DMS 273 (cell line): ENCODE measurements around the gene FSTL5.
"Not testable (repeated sequence)": the region's sequence is repeated elsewhere in the genome, so short reads cannot be mapped to it uniquely, and the experiment has no call there.

Experiments
- DNase-seq: peaks from one replicate; lab custom pipeline; 2025; ENCODE audit not compliant: unreplicated experiment; lab: John Stamatoyannopoulos, UW

Gene FSTL5

DNA sequence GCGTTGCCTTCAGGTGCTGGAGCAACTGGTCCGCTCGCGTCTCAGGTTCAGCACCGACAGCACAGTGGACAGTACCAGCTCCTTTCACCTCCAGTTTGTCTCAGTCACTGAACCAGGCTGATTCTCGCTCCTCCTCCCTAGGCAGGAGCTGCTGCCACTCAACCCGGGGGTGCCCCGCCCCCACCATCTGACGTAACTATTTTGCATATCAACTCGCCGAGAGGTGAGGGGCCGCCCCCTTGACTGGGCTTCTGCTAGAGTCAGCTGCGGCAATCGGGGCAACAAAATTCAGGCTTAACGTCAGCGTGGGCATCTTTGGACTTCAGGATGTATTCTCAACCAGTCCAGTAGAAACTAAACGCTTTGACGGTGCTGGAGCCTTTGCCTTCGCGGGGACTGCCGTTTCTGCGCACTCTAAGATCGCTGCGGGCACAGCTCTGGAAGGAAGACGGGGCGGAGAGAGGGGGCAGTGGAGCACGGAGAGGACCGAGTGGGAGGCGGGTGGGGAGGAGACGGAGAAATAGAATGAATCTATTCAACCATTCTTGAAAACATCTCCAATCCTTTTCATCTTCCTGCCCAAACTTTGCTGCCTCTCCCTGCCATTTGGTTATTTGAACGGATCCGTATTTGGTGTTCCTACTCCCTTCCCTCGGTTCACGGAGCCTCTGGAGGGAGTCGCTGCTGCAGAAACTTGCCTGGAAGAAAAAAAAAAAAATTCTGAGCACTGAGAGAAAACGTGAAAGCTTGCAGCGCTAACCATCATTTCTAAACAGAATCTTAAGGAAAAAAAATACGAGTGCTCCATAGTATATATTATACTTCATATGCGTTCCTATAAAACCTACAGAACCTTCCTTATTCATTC, at the start of gene FSTL5:
Gene FSTL5, minus strand, starts transcription at position 109 of the 868 bp plus-strand sequence. CDS start 52,604 bp downstream, outside the sequence.
- peak; percentile 96 for DNase-seq

DNA sequence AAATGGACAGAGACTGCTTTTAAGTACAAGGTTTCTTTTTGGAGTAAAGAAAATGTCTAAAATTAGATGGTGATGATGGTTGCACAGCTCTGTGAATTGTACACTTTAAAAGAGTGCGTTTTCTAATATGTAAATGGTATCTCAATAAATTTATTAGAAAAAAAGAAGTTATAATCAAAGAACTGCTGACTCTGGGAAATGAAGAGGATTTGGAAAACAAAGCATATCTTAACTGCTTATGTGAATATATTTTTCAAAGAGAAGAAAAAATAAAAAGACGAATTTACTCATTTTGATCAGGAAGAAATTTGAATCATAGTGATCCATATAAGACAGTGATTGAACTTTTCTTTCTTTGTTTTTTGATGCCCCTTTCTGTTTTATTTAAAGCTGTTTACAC, 45.9 kb upstream of the FSTL5 start:
- DNase-seq, result no peak

DNA sequence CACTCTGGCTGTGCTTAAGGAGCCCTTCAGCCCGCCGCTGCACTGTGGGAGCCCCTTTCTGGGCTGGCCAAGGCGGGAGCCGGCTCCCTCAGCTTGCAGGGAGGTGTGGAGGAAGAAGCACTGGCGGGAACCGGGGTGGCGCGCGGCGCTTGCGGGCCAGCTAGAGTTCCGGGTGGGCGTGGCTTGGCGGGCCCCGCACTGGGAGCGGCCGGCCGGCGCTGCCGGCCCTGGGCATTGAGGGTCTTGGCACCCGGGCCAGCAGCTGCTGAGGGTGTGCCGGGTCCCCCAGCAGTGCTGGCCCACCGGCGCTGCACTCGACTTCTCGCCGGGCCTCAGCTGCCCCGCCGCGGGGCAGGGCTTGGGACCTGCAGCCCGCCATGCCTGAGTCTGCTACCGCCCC, 39.7 kb upstream of the FSTL5 start:
- not testable (repeated sequence) for DNase-seq

DNA sequence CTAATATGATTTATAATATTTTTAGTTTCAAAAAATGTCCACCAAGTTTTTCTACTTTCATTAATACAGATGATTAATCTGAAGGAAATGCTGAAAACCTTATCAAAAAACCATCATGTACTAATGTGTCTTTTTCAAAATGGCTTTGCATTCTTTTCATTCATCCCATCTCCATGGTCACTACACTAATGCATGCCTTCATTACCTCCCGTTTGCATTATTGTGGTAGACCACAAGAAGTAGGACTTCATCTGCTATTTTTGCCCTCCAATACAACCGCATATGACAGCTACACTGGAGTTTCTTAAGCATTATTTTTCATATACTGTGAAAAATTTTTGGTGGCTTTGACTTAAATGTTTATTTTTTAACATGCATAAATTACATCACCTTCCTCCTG, 37.9 kb upstream of the FSTL5 start:
- no peak for DNase-seq

DNA sequence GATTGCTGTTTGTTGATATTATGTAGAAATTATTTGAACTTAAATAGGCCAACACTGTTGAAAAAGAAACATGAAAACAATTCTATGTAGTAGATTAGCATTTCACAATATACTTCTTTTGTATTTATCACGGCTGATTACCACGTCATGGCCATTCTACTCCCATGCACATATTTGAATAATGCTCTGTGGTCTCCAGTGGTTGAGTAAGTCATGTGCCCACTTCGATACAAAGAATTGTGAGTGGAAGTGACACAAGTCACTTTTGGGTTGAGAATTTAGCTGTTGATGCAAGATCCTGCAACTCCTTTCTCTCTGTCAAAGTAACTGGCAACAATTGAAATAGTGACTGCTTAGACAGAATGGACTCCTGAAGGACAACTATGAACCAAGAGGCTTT, 6.7 kb upstream of the FSTL5 start:
- DNase-seq, result no peak

DNA sequence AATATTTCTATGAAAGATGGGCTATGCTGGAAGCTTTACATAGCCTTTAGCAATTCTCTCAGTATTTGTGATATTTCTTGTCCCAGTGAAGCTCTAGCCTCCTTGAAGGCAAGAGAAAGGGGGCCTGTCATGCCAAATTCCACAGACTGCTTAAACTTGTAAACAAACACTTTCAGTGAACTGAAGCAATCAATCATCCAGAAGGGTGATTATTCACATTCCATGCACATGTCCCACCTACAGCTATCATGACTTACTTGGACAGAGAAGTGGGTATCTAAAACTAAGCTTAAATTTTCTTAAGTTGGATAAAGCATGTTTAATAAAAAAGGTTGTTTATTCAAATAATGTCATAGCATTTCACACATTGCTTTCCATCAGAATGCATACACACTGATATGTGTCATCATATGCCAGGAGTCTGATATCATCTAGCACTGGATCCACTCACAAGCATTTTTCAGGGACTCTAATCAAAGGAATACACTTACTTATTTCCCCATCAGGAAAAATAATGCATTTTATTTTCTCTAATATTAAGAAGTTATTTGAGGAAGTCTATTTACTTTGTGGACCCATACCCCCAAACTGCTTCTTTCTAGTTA, 1.2 kb upstream of the FSTL5 start:
- DNase-seq, result peak; percentile 34

DNA sequence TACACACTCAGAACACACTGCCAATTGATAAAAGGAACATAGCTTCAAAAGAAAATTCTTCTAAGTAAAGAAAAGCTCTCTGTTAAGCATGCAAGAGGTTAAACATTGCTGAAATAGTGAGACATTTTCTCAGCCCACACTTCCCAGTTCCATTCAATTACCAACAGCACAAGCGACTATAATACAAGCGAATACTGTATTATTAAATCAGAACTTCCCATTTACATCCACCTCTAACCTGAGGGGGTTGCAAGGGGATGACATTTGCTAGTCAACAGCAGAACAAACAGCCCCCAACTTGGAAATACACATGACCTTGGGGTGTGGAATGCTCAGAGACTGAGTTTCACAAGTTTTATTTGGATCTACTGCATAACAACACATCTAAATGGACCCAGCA, 1.1 kb downstream of the FSTL5 start:
- DNase-seq, result peak; percentile 37

DNA sequence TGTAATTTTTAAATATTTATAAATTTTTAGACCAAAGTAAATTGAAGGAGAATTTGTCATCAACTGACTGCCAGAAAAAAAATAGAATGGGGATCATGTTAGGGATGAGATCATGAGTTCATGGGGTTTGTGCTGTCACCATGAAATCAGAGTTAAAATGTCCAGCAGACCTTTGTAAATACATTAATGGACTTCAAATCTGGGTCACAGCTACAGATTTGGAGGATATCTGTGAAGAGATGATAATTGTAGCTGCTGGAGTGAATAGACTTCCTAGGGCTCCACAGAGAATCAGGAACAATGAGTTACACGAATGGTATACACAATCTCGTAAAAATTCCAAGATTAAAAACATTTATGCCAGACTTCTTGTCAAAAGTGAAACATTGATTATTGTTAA, 6.6 kb downstream of the FSTL5 start:
- DNase-seq, result no peak

DNA sequence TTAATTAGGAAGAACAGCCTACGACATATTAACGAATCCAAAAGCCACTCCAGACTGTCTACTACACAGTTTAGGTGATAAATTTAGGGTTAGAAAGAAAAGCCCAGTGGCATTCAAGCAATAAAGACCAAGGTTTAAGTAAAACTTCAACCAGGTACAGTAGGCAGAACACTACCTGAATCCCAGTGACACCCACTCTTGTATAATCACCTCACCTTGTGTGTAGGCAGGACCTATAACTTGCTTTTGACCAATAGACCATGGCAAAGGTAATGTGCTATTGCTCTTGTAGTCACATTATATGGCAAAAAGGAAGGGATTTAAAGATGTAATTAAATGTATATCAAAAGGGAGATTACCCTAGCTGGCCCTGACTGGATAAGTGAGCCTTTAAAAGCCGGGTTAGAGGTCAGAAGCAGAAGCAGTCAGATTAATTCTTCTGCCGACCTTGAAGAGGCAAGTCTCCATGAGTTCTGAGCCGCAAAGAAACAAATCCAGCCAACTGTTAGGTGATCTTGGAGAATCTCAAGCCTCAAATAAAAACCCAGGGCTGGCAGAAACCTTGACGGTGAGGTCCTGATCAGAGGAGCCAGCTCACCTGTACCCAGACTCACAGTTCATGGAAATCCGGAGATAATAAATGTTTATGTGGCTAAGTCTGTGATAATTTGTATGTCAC, 8.8 kb downstream of the FSTL5 start:
- peak; percentile 10 for DNase-seq

DNA sequence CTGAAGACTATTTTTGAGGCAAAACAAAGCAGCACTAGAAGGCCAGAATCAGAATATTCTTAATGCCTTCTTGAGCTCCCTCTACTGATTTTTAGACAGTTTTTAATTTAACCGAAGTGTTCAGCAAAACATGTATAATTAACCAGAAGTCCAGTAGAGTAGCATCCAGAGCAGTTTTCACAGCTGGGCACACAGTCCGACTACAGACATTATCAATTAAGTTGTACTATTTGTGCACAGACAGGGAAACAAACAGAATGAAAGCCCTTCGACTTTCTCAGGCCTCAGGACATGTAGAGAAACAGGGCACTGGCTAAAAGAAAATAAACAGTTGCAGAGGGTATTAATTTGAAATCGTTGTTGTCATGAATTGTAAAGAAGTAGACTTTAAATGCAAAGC, 11.9 kb downstream of the FSTL5 start:
- peak; percentile 31 for DNase-seq

DNA sequence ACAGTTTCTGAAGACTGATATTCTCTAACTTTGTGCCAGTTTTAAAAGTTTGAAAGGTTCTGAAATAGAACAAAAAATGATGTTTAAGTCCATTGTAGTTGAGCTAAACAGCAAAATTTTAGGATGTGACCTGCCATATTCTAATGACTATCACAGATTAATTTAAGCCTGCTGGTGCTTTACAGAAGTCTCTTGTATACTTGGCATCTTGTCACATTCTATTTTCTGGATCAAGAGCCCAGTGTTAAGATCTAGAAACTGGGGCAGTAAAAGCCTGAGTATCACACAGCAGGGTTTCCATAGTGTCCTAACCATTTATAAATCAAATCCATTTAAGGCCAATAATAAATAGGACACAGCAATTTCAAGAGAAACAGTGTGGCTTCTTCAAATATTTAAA, 12.4 kb downstream of the FSTL5 start:
- peak; percentile 31 for DNase-seq

DNA sequence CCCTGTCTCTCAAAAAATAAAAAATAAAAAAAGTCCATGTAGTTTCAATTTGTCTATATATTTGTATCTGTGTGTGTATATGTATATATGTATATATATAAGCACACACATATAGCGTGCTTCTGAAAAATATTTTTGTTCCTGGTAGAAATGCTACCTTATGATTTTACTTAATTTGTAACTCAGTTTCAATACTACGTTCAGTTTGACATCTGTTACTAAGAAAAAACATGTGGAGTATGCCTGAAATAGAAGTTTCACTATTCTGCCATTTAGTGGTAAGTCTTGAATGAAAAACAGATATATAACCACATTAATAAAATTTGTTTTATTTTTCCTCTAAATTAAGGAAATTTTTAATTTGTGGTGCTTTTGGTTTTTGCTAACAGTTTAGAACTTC, 14.2 kb downstream of the FSTL5 start:
- no peak for DNase-seq

DNA sequence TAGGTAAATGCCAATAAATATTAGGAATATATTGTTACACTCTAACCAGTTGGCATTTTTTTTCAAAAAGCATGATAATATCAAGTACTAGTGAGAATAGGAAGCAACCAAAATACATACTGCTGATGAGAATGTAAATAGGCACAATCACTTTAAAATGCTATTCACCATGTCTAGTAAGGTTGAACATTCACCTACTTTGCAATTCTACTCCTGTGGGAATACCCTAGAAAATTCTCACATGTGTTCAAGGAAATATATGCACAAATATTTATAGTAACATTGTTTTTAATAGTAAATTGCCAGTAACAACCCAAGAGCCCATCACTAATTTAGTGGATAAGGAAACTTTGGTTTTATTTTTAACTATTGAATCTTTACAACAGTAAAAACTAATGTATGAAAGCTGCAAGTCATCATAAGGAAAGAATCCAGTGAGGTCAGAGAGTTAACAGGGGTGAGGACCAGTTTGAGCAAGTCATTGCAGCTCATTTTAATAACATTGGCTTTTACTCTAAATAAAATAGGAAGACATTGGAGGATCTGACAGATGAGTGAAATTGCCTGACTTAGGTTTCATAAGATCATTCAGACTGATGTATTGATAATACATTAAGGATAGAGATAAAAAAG, 23.6 kb downstream of the FSTL5 start:
- DNase-seq, result no peak

DNA sequence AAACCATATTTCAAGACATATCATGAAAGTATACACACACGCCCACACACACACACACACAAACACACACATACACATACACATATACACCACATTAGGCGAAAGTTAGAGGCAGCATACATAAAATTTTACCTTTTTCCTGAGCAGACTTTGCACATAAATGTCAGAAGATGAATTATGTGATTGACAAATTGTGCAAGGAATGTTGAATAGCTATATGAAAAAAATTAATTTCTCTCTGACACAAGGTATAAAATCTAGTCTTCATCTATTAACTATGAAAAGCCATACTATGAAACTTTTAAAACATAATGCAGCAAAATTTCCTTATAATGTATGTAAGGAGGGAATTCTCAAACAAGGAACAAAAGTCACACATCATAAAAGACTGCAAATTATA, 24.4 kb downstream of the FSTL5 start:
- no peak for DNase-seq

DNA sequence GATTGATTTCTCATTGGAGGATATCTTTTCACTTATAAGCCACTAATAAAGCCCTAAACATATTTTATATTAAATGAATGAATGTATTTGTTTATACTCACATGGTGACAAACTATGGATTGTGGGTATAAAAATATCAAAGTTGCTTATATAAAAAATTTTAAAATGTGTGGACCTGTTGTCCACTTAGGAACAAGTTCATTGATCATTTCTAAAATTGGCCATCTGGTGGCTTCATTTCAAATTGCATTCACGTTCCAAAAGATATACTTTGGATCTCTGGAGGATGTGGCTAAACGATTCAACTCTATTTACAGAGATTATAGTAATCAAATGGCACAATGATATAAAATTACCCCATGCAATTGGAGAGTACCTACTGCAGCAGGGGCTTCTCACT, 32.5 kb downstream of the FSTL5 start:
- DNase-seq, result peak; percentile 37

DNA sequence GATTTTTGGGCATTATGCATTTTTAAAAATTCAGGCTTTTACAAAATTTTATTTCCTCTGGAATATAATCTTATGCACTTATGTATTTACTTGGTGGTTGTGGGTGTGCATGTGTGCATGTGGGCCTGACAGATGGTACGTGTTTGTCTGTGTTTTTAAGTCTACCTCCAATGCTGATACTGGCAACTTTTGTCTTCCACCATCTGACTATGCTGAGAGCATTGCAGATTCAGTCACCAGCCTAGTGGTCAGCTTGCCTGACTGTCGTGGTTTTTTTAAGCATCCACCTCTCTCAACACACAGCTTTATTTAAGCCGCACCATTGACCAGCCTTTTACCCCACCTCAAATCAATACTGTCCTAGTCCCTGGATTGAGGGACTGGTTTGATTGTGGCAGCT, 37.1 kb downstream of the FSTL5 start:
- peak; percentile 85 for DNase-seq

DNA sequence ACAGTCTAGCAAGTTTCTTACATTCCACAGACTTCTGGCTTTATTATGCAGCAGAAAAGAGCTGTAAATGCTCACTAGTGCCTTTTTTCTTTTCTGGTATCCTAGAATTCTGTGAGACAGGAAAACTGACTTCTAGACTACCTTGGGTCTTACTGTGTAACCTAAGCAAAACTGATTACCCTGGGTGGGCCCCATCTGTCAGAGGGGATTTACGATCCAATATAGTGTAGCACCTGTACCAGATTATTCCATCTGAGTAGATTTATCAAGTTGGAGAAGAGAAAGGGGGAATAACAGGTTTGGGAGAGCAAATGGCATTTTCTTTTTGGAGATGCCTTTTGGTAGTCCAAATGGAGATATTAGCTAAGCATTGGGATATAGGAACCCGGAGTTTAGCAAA, 46.7 kb downstream of the FSTL5 start:
- DNase-seq, result peak; percentile 42

DNA sequence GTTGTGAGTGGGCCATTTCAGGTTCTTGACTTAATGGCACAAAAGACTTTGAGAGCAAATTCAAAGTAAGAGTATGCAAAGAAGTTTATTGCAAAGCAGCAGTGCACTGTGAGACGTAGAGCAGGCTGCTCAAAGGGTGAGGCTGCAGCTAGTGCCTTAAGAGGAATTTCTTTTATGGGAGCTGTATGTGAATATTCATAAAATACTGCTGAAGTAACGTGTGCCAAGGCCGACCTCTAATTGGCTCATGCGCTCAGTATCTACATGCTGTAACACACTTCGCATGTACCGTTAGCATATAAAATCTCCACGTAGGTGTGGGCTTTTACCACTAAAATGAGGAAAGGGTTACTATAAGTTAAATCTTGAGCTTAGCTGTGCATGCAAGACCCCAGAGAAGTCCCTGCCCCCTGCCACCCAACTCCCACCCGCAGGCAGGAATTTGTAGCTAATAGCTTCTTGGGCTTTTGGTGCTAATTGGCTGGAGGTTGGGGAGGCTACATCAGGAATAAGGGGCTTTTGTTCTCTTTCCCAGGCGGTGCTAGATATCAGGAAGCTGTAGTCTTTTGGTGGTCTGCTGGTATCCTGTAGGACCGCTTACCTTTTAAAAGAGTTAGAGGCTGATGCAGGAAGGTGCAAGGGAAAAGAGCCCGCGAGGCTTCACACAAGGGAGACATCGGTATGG, 47.6 kb downstream of the FSTL5 start:
- peak; percentile 74 for DNase-seq

DNA sequence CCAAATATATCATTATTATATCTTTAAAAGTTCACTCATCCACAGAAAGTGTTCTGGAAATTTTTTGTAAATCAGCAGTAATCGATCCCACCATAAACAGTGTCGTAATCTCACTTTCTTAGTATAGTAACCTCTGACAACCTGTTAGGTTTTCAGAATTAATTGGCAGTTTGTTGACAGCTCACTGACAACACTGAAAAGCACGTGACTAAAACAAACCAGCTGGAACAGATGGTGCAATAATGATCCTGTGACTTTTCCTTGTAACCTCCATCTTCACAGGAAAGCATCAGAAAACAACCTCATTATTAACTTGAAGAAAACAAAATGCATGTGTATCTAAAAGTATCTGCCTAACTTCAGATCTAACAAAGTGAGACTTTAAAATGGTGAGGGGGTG, 48.5 kb downstream of the FSTL5 start:
- DNase-seq, result peak; percentile 88

DNA sequence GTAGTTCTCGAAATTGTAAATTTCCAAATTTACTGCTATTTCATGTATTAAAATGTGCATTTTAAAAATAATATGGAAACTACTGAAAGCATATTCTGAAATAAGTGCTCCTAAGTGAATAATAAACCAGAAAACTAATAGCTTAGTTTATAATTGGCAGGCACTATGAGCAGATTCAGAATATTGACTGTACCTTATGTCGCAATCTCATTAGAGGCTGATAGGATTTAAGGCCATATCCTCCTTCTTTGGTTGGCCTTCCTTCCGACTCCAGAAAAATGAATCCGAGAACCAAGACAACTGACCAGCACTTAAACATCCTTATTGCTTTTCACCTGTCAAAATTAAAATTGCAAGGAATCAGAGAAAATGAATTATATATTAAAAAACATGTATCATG, 52.7 kb downstream of the FSTL5 start:
- no peak for DNase-seq
